Fibroblast of lung (primary cell): ENCODE results near the gene SMIM24.

Experiments used
- EZH2 ChIP-seq: IDR thresholded peaks from 2 replicates; pipeline ENCODE4 v1.5.1; 2012; ENCODE audit warnings: low read length, control low read depth, mild to moderate bottlenecking; ENCODE audit errors: missing control alignments
- TF ChIP-seq, protein P1 (sequence below), 2 donors: IDR thresholded peaks in 1 of 2; conservative IDR thresholded peaks in 1 of 2; 1 replicate in 1 of 2; 2 replicates in 1 of 2; pipeline ENCODE4 v1.5.1; 2011 to 2012; ENCODE audit warnings: low read length in 2 of 2, control low read depth in 1 of 2, inconsistent platforms in 1 of 2, low read depth in 1 of 2, mild to moderate bottlenecking in 1 of 2

- TF ChIP-seq, protein P1, sequence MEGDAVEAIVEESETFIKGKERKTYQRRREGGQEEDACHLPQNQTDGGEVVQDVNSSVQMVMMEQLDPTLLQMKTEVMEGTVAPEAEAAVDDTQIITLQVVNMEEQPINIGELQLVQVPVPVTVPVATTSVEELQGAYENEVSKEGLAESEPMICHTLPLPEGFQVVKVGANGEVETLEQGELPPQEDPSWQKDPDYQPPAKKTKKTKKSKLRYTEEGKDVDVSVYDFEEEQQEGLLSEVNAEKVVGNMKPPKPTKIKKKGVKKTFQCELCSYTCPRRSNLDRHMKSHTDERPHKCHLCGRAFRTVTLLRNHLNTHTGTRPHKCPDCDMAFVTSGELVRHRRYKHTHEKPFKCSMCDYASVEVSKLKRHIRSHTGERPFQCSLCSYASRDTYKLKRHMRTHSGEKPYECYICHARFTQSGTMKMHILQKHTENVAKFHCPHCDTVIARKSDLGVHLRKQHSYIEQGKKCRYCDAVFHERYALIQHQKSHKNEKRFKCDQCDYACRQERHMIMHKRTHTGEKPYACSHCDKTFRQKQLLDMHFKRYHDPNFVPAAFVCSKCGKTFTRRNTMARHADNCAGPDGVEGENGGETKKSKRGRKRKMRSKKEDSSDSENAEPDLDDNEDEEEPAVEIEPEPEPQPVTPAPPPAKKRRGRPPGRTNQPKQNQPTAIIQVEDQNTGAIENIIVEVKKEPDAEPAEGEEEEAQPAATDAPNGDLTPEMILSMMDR (conservative IDR thresholded peaks at IDR 0.05 in 1 of 2, IDR thresholded peaks at IDR 0.05 in 1 of 2; ENCODE audit: low read depth in 1 of 2, low read length in 2 of 2), result no peak
- no peak for TF ChIP-seq EZH2
Observed at GRCh38 chr19:3518255-3518654, 37.9 kb upstream of the SMIM24 start.
